Measurements from ENCODE around the gene ECE1. TPM values are rescaled to one million over a fixed set of nuclear protein-coding genes. Genes with fewer than 3 reads are reported as not detected.

ECE1 gene
- total RNA-seq, 1 experiment from 2014 or later: 192 TPM

DNA sequence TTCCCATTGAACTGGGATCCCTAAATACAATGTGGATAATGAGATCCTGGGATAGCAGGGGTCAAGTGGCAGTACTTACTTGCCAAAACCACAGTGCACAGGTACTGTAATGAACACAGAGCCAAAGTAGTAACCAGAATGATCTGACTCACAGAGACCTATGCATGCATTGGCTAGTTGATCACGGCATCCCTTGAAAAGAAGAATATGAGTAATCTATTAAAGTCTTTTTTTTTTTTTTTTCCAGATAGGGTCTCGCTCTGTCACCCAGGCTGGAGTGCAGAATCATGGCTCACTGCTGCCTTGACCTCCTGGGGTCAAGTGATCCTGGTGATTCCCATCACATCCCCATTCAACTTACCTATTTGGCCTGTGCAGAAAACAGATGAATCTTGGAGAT is 84.1 kb downstream of the ECE1 start:
- ATAC-seq (no peak), DNase-seq (ENCODE audit: low read depth, low spot score) (no peak)
- Histone ChIP-seq H3K36me3 (ENCODE audit: control insufficient read depth, insufficient read depth, low read length) (no peaks in the 10 kb centered on the region), H3K27ac (ENCODE audit: low read length) (no peak overlapping the region), H3K9me3 (ENCODE audit: control insufficient read depth, insufficient read depth, low read depth, low read length) (no peaks in the 10 kb centered on the region), H3K27me3 (ENCODE audit: control insufficient read depth, insufficient read depth, low read length) (no peaks in the 10 kb centered on the region), H3K4me3 (ENCODE audit: low read depth in 2 of 2, low read length in 2 of 2) (no peak overlapping the region), H3K4me1 (ENCODE audit: control insufficient read depth, insufficient read depth, low read length) (no peaks in the 10 kb centered on the region)
- intact Hi-C loops (cut with micrococcal nuclease; ENCODE audit: unreplicated experiment): no loop called here
- no TSS peak for BruUV-seq (replicated peaks)
- in situ Hi-C loops (cut with HindIII; ENCODE audit: low pct_unique_long_range_greater_than_20kb, low sequenced_read_pairs): no loop called here
- ChIA-PET POLR2A (no interaction called here), CTCF (interaction anchor here (0.5 kb wide), 1 partner anchor 21 kb away, joined by 3 read pairs; no protein-coding TSS in a partner anchor)
- TF ChIP-seq, protein P1, sequence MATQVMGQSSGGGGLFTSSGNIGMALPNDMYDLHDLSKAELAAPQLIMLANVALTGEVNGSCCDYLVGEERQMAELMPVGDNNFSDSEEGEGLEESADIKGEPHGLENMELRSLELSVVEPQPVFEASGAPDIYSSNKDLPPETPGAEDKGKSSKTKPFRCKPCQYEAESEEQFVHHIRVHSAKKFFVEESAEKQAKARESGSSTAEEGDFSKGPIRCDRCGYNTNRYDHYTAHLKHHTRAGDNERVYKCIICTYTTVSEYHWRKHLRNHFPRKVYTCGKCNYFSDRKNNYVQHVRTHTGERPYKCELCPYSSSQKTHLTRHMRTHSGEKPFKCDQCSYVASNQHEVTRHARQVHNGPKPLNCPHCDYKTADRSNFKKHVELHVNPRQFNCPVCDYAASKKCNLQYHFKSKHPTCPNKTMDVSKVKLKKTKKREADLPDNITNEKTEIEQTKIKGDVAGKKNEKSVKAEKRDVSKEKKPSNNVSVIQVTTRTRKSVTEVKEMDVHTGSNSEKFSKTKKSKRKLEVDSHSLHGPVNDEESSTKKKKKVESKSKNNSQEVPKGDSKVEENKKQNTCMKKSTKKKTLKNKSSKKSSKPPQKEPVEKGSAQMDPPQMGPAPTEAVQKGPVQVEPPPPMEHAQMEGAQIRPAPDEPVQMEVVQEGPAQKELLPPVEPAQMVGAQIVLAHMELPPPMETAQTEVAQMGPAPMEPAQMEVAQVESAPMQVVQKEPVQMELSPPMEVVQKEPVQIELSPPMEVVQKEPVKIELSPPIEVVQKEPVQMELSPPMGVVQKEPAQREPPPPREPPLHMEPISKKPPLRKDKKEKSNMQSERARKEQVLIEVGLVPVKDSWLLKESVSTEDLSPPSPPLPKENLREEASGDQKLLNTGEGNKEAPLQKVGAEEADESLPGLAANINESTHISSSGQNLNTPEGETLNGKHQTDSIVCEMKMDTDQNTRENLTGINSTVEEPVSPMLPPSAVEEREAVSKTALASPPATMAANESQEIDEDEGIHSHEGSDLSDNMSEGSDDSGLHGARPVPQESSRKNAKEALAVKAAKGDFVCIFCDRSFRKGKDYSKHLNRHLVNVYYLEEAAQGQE (IDR thresholded peaks at IDR 0.05; ENCODE audit: insufficient read depth in 1 of 2, low read depth in 2 of 2, low read length in 1 of 2): no peak
- TF ChIP-seq SIN3A (IDR thresholded peaks at IDR 0.05; ENCODE audit: borderline replicate concordance, insufficient read depth, low read depth, low read length) (no peak), TCF7L2 (IDR thresholded peaks at IDR 0.05; ENCODE audit: low read depth, low read length) (no peak), POLR2AphosphoS5 (IDR thresholded peaks at IDR 0.05; ENCODE audit: low read depth, low read length) (no peak)
- TF ChIP-seq, protein P2, sequence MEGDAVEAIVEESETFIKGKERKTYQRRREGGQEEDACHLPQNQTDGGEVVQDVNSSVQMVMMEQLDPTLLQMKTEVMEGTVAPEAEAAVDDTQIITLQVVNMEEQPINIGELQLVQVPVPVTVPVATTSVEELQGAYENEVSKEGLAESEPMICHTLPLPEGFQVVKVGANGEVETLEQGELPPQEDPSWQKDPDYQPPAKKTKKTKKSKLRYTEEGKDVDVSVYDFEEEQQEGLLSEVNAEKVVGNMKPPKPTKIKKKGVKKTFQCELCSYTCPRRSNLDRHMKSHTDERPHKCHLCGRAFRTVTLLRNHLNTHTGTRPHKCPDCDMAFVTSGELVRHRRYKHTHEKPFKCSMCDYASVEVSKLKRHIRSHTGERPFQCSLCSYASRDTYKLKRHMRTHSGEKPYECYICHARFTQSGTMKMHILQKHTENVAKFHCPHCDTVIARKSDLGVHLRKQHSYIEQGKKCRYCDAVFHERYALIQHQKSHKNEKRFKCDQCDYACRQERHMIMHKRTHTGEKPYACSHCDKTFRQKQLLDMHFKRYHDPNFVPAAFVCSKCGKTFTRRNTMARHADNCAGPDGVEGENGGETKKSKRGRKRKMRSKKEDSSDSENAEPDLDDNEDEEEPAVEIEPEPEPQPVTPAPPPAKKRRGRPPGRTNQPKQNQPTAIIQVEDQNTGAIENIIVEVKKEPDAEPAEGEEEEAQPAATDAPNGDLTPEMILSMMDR (IDR thresholded peaks at IDR 0.05): no peak

DNA sequence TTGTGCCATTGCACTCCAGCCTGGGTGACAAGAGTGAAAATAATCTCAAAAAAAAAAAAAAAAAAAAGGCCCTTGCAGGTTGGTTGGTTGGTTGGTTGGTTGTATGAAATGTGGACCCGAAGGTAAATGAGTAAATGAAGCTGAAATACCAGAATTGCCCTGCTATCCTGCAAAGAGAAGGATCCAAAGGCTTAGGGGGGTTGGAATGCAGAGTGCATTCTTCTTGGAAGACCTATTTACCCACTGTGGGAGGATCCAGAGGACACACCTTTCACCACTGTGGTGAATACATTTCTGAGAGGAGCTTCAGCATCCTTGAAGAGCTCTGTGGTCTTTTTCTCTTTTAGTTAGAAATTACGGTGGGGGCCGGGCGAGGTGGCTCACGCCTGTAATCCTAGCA is 84.8 kb downstream of the ECE1 start:
- BruUV-seq (replicated peaks): no TSS peak
- no peaks in the 10 kb centered on the region for H3K36me3 ChIP-seq (ENCODE audit: control insufficient read depth, insufficient read depth, low read length)
- H3K27ac ChIP-seq (ENCODE audit: low read length): no peak overlapping the region
- ChIA-PET POLR2A (interaction anchor here (0.6 kb wide), 1 partner anchor 176 kb away, joined by 4 read pairs; no protein-coding TSS in a partner anchor), CTCF (interaction anchor here (0.5 kb wide), 1 partner anchor 22 kb away, joined by 3 read pairs; no protein-coding TSS in a partner anchor)
- H3K9me3 ChIP-seq (ENCODE audit: control insufficient read depth, insufficient read depth, low read depth, low read length): no peaks in the 10 kb centered on the region
- in situ Hi-C loops (cut with HindIII; ENCODE audit: low pct_unique_long_range_greater_than_20kb, low sequenced_read_pairs) (no loop called here), intact Hi-C loops (cut with micrococcal nuclease; ENCODE audit: unreplicated experiment) (no loop called here)
- H3K4me3 ChIP-seq (ENCODE audit: low read depth in 2 of 2, low read length in 2 of 2): no peak overlapping the region
- TF ChIP-seq POLR2AphosphoS5 (IDR thresholded peaks at IDR 0.05; ENCODE audit: low read depth, low read length): no peak
- TF ChIP-seq, protein P1 (IDR thresholded peaks at IDR 0.05; ENCODE audit: insufficient read depth in 1 of 2, low read depth in 2 of 2, low read length in 1 of 2): no peak
- no peak for TF ChIP-seq SIN3A (IDR thresholded peaks at IDR 0.05; ENCODE audit: borderline replicate concordance, insufficient read depth, low read depth, low read length)
- TF ChIP-seq TCF7L2 (IDR thresholded peaks at IDR 0.05; ENCODE audit: low read depth, low read length): no peak
- TF ChIP-seq, protein P2 (IDR thresholded peaks at IDR 0.05): no peak
- no peaks in the 10 kb centered on the region for H3K4me1 ChIP-seq (ENCODE audit: control insufficient read depth, insufficient read depth, low read length)
- ATAC-seq (no peak), DNase-seq (ENCODE audit: low read depth, low spot score) (no peak)
- no peaks in the 10 kb centered on the region for H3K27me3 ChIP-seq (ENCODE audit: control insufficient read depth, insufficient read depth, low read length)
